ENCODE data around the gene KCNE1.

The KCNE1 gene

DNA sequence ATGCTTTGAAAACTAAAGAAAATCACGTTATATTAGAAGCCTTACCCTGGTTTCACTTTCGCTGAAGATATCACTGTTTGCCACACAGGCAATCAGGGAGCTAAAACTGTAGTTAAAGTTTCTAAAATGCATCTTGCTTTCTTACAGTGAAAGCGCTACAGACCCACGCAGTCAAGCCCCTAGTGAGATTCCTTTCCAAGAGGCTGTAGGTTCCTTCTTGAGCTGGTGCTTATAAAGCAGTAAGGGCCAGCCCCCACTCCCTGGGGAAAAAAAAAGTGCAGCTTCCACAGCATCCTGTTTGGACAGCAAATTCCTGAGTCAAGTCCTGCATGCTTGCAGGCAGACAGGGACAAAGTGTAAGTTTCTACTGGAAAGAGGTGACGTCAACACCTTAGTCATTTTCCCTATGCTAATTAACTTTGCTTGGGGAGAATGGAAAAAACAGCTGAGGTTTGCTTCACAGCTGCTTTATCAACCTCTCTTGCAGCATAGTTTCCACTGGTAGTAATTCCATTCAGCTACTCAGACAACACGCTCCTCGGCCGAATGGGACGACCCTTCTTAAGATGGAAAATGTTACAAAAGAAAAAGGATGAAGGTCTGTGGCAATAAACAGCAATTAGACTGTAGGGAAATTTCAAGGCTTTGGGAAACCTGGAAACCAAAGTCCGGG lies 14.7 kb upstream of the KCNE1 start:
- TF ChIP-seq, protein P1, sequence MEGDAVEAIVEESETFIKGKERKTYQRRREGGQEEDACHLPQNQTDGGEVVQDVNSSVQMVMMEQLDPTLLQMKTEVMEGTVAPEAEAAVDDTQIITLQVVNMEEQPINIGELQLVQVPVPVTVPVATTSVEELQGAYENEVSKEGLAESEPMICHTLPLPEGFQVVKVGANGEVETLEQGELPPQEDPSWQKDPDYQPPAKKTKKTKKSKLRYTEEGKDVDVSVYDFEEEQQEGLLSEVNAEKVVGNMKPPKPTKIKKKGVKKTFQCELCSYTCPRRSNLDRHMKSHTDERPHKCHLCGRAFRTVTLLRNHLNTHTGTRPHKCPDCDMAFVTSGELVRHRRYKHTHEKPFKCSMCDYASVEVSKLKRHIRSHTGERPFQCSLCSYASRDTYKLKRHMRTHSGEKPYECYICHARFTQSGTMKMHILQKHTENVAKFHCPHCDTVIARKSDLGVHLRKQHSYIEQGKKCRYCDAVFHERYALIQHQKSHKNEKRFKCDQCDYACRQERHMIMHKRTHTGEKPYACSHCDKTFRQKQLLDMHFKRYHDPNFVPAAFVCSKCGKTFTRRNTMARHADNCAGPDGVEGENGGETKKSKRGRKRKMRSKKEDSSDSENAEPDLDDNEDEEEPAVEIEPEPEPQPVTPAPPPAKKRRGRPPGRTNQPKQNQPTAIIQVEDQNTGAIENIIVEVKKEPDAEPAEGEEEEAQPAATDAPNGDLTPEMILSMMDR (IDR thresholded peaks at IDR 0.05; ENCODE audit: insufficient read depth, low read depth, low read length, missing control alignments), result no peak
- H3K4me3 ChIP-seq (ENCODE audit: low read length), result peak overlapping the region; percentile 54
- DNase-seq (ENCODE audit: low read depth), result peak; percentile 99

DNA sequence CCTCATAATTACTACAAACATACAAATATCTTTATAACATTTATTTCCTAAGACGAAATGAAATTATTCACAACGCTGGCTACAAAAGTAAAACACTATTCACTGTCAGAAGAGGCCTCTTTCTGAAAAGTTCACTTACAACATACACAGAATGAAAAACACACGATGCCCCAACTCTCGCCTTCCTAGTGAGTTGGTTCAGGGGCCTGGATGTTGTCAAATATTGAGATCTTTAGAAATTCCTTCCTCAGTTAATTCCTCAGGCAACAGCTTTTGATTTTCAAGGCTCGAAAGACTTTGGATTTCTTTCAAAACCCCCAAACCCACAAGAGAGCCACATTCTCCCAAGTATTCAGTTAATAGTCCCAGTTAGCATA lies 14.2 kb upstream of the KCNE1 start:
- DNase-seq (ENCODE audit: low read depth), result no peak
- TF ChIP-seq, protein P1 (IDR thresholded peaks at IDR 0.05; ENCODE audit: insufficient read depth, low read depth, low read length, missing control alignments), result no peak
- peak overlapping the region; percentile 54 for H3K4me3 ChIP-seq (ENCODE audit: low read length)

DNA sequence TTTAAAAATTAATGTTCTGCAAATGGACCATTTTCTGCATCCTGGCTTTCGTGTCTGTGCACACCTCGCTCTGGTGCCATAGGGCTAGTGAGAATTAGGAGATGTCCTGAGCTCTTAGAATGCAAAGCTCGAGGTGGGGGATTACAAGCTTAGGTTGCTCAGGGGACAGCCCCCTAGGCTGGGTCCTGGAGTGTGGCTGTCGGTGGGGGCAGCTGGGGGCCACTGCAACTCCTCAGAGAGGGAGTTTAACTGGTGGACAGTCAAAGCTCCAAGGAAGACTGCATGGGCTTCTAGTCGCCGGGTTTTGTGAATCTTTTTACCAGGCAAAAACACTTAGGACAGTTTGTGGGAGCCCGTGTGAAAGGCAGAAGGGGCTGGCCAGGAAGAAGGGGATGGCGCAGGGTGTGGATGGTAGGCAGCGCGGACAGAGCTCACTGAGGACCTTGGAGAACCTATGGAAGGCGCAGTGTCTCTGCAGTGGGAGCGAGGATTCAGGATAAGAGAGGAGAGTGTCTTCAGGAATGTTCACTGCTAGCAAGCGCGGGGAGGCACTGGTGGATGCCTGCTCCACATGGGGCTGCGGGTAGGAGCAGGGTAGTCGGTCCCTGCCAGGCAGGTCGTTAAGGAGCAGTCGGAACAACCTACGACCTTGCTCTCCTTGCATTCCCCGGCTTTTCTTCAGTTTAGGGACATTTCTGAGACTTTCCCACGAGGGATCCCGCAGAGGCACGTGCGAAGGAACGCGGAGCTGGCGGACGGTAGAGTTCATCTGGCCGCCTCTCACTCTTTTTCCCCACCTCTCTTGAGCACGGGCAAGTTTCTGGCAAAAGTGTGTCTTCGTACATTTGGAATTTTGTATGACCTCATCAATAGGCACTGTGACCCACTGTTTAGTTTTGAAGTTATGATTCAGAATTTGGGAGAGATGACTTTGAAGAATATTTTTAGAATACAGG lies 12.9 kb upstream of the KCNE1 start:
- TF ChIP-seq, protein P1 (IDR thresholded peaks at IDR 0.05; ENCODE audit: insufficient read depth, low read depth, low read length, missing control alignments), result no peak
- peak; percentile 49 for DNase-seq (ENCODE audit: low read depth)
- H3K4me3 ChIP-seq (ENCODE audit: low read length), result peak overlapping the region; percentile 54

DNA sequence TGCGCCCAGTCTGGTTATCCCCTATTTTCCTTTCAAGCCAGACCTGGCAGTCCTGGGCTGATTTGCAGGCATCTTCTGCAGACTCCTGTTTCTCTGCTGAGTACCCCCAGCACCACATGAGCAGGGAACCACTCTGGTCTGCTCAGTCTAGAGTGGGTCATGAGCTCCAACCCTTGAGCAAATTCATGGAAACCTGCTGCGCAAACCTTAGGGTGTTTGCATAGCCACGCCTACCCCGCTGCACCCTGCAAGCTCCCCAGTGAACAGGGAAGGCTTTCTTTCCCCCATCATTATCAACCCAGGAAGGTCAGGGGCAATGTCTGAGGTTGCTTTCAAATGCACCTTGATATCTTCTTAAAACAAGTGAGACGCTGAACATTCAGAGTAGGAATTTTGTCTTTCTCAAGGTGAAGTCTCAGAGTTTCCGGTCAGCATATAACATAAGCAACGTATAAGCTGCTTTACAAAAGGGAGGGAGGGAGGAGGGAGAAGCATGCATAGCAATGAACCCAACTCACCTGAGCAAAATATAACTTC lies 11.1 kb upstream of the KCNE1 start:
- TF ChIP-seq, protein P1 (IDR thresholded peaks at IDR 0.05; ENCODE audit: insufficient read depth, low read depth, low read length, missing control alignments), result no peak
- DNase-seq (ENCODE audit: low read depth), result no peak
- H3K4me3 ChIP-seq (ENCODE audit: low read length), result no peak overlapping the region

DNA sequence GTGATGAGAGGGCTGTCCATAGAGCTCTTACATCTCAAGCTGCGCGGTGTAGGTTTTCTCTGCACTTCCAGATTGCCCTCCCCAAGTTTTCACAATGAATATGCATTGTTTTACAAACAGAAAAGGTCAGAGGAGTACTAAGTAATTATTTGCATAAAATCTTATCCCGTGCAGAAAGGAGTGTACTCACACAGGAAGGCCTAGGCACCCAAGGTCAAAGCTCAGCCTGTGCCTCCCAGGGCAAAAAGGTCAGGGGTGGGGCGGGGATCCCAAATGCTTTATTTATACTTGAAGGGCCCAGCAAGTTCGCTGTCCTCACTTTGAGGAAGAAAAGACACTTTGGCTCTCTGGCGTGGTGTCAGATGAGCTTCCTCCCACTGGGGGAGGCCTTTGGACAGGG lies 10.3 kb upstream of the KCNE1 start:
- no peak for DNase-seq (ENCODE audit: low read depth)
- TF ChIP-seq, protein P1 (IDR thresholded peaks at IDR 0.05; ENCODE audit: insufficient read depth, low read depth, low read length, missing control alignments), result no peak
- H3K4me3 ChIP-seq (ENCODE audit: low read length), result no peak overlapping the region

DNA sequence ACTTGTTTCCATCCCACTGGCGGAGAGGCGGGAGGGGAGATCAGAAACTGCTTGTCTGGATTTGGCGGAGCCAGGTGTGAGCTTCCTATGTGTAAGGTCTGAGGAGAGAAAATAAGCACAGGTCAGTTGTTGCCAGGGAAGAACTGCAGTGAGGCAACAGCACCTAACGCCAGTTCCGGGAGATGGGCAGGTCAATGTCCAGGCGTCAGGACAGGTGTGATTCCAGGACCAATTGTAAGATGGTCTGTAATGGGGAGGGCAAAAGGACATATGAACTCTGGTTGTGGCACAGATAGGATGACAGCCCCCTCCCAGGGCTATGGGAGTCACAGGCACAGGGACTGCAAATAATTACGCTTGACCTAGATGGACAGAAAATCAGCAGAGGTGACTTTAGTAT lies 9.6 kb upstream of the KCNE1 start:
- DNase-seq (ENCODE audit: low read depth), result no peak
- TF ChIP-seq, protein P1 (IDR thresholded peaks at IDR 0.05; ENCODE audit: insufficient read depth, low read depth, low read length, missing control alignments), result no peak
- no peak overlapping the region for H3K4me3 ChIP-seq (ENCODE audit: low read length)
